Tibial nerve (tissue), 3 donors: ENCODE results near the gene SIAH3.

Experiments
- CTCF ChIP-seq, 5 experiments: fragments of 200-600 bp in 3 of 5; fragments of 450-650 bp in 2 of 5; sonication (generic) in 3 of 5; IDR thresholded peaks; one replicate each; pipeline ENCODE4 v1.5.1; 2016 to 2019; ENCODE audit warnings: antibody characterized with exemption in 5 of 5, mild to moderate bottlenecking in 3 of 5, moderate library complexity in 2 of 5
- POLR2A ChIP-seq, 2 donors: fragments of 450-650 bp; IDR thresholded peaks; one replicate each; pipeline ENCODE4 v1.6.1; 2017; ENCODE audit warnings: antibody characterized with exemption in 2 of 2, mild to moderate bottlenecking in 2 of 2, moderate library complexity in 2 of 2

GRCh38 chr13:45889590-45890243, 38.2 kb upstream of the SIAH3 start:
- TF ChIP-seq CTCF (IDR thresholded peaks at IDR 0.05) = no peak
- TF ChIP-seq POLR2A (IDR thresholded peaks at IDR 0.05) = no peak
